Measurements from ENCODE around the gene CCDC60. TPM values are rescaled to one million over a fixed set of nuclear protein-coding genes. Genes with fewer than 3 reads are reported as not detected.

Gene CCDC60
- total RNA-seq, 2 donors from 2014 or later: not detected

Other genes with a start within 250 kb of the CCDC60 start
- gene HSPB8, start 155.8 kb upstream of the CCDC60 start, total RNA-seq: not detected